HEK293T (cell line): ENCODE data around the gene HMOX1.

Source experiments
- ARNT ChIP-seq: fragments of 450-650 bp; IDR thresholded peaks from 2 replicates; pipeline ENCODE4 v1.6.1; 2017; ENCODE audit warnings: mild to moderate bottlenecking
- CTBP1 ChIP-seq: fragments of 450-650 bp; IDR thresholded peaks from 2 replicates; pipeline ENCODE4 v1.6.1; 2016; ENCODE audit warnings: borderline replicate concordance
- FOXA1 ChIP-seq: fragments of 450-650 bp; IDR thresholded peaks from 2 replicates; pipeline ENCODE4 v1.6.1; 2016; ENCODE audit warnings: mild to moderate bottlenecking
- FOXM1 ChIP-seq: fragments of 450-650 bp; IDR thresholded peaks from 2 replicates; pipeline ENCODE4 v1.6.1; 2017; ENCODE audit warnings: mild to moderate bottlenecking, borderline replicate concordance
- LEF1 ChIP-seq: fragments of 450-650 bp; IDR thresholded peaks from 2 replicates; pipeline ENCODE4 v1.6.1; 2017; ENCODE audit warnings: mild to moderate bottlenecking, borderline replicate concordance
- NFRKB ChIP-seq: fragments of 450-650 bp; IDR thresholded peaks from 2 replicates; pipeline ENCODE4 v1.6.1; 2016; ENCODE audit warnings: mild to moderate bottlenecking, moderate library complexity
- SP1 ChIP-seq: fragments of 450-650 bp; IDR thresholded peaks from 2 replicates; pipeline ENCODE4 v1.6.1; 2017
- SUZ12 ChIP-seq: fragments of 450-650 bp; IDR thresholded peaks from 2 replicates; pipeline ENCODE4 v1.6.1; 2016; ENCODE audit warnings: mild to moderate bottlenecking

GRCh38 chr22:35442471-35442870 lies 61.6 kb downstream of the HMOX1 start:
- TF ChIP-seq NFRKB (no peak), FOXM1 (no peak), SUZ12 (no peak), LEF1 (no peak), CTBP1 (no peak), ARNT (no peak), SP1 (no peak), FOXA1 (no peak)
